ENCODE results near the gene AEBP1.

The AEBP1 gene

DNA sequence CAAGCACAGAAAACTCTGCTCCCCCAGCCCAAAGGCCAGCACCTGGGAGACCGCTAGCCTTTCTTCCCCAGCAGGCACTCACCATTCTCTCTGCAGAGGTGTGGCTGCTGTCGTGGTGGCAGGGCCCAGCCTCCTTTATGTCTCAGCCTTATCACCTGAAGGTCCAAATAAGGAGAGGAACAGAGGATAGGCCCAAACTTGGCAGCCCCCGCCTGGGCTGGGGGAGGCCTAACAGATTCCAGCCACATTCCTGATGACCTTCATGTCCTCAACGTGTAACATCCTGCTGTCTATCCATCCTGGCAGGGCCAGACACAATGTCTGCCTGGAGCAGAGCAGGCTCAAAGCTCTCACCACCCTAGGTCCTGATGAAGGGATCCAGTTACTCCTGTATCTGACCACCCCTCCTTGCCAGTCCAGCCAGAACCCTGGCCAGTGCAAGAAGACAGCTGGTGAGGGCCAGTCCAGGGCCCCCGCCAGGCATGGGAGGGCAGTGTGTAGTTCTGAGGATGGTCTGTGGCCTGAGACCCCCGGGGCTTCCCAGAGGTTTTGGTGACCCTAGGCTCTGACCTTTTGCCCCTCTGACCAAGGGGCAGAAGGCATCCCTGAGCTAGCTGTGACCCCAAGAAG is 37.2 kb downstream of the AEBP1 start, which contains the start of gene MYL7:
Gene MYL7 (minus strand): TSS at position 112 of the 630 bp plus-strand sequence. CDS start 27 bp downstream, at position 85.
- no peak within 1 kb of the TSS for H3K4me3 ChIP-seq (ENCODE audit: low read length)
- no peak for DNase-seq (ENCODE audit: low read depth)
- TF ChIP-seq, protein P1, sequence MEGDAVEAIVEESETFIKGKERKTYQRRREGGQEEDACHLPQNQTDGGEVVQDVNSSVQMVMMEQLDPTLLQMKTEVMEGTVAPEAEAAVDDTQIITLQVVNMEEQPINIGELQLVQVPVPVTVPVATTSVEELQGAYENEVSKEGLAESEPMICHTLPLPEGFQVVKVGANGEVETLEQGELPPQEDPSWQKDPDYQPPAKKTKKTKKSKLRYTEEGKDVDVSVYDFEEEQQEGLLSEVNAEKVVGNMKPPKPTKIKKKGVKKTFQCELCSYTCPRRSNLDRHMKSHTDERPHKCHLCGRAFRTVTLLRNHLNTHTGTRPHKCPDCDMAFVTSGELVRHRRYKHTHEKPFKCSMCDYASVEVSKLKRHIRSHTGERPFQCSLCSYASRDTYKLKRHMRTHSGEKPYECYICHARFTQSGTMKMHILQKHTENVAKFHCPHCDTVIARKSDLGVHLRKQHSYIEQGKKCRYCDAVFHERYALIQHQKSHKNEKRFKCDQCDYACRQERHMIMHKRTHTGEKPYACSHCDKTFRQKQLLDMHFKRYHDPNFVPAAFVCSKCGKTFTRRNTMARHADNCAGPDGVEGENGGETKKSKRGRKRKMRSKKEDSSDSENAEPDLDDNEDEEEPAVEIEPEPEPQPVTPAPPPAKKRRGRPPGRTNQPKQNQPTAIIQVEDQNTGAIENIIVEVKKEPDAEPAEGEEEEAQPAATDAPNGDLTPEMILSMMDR (conservative IDR thresholded peaks at IDR 0.05; ENCODE audit: low read depth, low read length): no peak

DNA sequence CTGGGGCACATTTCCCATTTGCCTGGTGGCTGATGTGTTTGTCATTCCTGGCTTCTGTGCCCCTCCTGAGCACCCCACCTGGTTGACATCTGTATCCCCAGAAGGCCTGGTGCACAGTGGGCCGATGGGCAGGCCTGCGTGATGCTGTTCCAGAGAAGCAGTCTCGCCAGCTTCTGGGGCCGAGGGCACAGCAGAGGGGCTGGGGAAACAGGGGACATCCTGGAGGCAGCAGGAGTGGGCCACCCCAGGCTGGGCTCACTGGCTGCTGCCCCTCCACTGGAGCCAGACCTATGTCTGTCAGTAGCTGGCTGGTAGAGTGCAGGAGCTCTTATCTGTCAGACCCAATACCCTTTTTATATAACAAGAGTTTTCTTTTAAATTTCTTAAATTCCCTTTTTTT is 37.9 kb downstream of the AEBP1 start:
- TF ChIP-seq, protein P1 (conservative IDR thresholded peaks at IDR 0.05; ENCODE audit: low read depth, low read length): no peak
- H3K4me3 ChIP-seq (ENCODE audit: low read length): no peak overlapping the region
- DNase-seq (ENCODE audit: low read depth): no peak

DNA sequence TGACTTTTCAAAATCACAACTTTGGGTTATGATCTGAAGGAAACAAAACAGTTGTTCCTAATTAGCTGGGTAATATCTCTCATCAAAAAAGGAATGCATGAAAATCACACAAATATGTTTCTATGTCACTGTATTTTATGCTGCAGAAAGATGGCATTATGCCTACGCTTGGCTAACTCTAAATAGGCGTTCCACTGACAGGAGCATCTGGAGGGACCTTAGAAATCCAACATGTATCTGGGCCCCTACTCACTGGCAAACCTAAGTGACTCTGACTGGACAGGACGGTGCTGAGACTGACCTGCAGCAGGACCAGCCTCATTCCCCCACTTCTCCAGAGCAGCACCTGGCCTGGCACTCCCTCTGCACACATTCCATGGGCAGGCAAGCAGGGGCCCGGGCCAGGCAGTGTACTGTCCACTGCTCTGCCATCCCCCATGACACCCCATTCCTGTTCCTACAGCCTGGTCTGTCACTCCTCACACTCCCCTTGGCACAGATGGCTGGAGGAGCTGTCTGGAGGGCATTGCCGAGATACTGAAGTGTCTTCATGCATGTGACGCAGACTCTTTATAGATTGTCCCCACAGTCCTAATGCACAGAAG is 39.6 kb downstream of the AEBP1 start:
- H3K4me3 ChIP-seq (ENCODE audit: low read length): no peak overlapping the region
- TF ChIP-seq, protein P1 (conservative IDR thresholded peaks at IDR 0.05; ENCODE audit: low read depth, low read length): no peak

DNA sequence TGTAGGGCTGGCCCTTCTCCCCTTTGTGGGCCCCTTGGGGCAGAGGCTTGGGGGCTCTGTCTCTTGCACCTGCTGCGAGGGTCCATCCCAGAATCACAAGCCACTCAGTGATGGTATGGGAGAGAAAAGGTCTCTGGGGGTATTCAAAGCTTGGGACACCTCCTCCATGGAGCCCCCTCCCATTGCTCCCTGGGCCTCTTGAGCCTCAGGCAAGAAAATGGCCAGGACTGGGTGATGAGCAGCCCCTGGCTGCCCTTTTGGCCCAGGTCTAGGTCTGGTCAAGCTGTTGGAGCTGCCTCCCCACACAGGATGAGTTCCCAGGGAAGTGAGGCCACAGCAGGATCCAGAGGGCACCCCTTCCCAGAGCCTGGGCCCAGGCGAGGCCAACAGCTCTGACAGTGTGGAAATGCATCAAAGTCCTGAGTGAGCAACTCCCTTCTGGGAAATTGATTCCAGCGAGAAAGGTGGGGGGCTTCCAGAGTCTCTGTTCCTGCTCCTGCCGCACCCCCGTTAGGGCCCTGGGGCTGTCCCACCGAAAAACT is 40.4 kb downstream of the AEBP1 start:
- H3K4me3 ChIP-seq (ENCODE audit: low read length): no peak overlapping the region
- TF ChIP-seq, protein P1 (conservative IDR thresholded peaks at IDR 0.05; ENCODE audit: low read depth, low read length): no peak
- DNase-seq (ENCODE audit: low read depth): no peak

More for the DNA sequence above, 39.6 kb downstream of the AEBP1 start:
- no peak for DNase-seq (ENCODE audit: low read depth)

DNA sequence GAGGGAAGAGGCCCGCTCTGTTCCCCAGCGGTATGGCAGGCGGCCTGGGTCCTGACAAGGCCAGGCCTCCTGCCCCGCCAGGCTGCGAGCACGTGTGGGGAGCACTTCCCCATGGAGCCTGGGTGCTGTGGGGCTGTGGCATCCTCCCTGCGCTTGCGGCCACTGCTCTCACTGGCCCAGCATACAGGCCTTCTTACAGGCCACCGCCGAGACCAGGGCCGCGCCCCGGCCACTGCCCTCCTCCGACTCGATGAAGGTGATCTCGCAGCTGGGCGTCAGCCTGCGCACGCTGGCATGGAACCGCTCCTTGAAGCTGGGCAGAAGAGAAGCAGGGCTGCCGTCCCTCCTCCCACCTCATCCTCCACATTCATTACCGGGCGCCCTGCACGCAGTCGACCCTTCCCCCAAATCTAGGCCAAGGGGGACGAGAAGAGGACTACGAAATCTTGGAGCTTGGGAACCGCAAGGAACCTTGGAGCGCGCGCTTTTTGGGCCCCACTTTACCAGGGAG is 40.9 kb downstream of the AEBP1 start:
- DNase-seq (ENCODE audit: low read depth): no peak
- TF ChIP-seq, protein P1 (conservative IDR thresholded peaks at IDR 0.05; ENCODE audit: low read depth, low read length): no peak
- H3K4me3 ChIP-seq (ENCODE audit: low read length): no peak overlapping the region

DNA sequence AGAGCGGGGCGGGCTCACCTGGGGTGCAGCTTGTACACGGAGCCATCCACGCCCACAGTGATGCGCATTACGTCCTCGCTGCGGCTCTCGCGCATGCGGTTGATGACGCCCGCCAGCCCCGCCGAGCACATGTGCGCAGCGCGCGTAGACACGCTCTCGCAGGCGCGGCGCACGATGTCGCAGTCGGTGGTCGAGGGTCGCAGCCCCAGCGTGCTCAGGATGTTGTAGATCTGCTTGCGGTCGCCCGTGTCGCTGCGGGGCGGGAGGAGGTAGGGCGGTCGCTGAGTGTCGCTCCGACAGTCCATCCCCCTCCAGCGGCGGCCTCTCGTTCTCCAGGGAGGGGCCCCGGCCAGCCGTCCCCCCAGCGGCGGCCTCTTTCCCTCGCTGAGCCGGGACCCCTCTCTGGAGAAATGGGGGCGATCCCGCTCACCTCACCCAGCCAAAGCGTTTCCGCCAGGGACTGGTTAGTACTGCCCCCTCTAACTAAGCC is 41.4 kb downstream of the AEBP1 start:
- TF ChIP-seq, protein P1 (conservative IDR thresholded peaks at IDR 0.05; ENCODE audit: low read depth, low read length): no peak
- DNase-seq (ENCODE audit: low read depth): no peak
- H3K4me3 ChIP-seq (ENCODE audit: low read length): peak overlapping the region; percentile 51
